Measurements from ENCODE around the gene PLXNA4.

DNA sequence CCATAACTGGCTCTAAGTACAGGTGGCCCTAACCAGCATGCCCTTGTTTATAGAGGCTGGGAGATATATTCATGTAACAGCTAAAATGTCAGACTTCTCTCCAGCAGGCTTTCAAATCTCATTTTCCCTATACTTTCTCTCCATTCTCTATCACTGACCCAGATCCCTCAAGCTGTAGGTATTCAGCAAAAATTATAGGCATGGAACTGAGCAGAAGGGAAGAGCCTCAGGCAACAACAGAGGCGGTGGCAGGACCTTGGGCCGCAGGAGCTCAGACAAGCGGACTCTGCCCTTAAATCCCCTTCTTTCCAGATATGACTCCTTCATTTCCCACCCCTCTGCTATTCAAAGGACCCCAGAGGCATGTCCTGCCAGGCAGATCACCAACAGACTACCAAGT, 417.4 kb downstream of the PLXNA4 start:
- TF ChIP-seq, protein P1, sequence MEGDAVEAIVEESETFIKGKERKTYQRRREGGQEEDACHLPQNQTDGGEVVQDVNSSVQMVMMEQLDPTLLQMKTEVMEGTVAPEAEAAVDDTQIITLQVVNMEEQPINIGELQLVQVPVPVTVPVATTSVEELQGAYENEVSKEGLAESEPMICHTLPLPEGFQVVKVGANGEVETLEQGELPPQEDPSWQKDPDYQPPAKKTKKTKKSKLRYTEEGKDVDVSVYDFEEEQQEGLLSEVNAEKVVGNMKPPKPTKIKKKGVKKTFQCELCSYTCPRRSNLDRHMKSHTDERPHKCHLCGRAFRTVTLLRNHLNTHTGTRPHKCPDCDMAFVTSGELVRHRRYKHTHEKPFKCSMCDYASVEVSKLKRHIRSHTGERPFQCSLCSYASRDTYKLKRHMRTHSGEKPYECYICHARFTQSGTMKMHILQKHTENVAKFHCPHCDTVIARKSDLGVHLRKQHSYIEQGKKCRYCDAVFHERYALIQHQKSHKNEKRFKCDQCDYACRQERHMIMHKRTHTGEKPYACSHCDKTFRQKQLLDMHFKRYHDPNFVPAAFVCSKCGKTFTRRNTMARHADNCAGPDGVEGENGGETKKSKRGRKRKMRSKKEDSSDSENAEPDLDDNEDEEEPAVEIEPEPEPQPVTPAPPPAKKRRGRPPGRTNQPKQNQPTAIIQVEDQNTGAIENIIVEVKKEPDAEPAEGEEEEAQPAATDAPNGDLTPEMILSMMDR (IDR thresholded peaks at IDR 0.05; ENCODE audit: insufficient read depth, low read length, poor library complexity, severe bottlenecking), result no peak
- no peak for TF ChIP-seq EZH2phosphoT487 (conservative IDR thresholded peaks at IDR 0.05; ENCODE audit: low read length)
